SK-N-MC (cell line): ENCODE results near the gene TBC1D3G.
"Not testable (repeated sequence)": the region's sequence is repeated elsewhere in the genome, so short reads cannot be mapped to it uniquely, and the experiment has no call there.

Source experiments
- EZH2 ChIP-seq: fragments of 200-600 bp; sonication (generic); IDR thresholded peaks from one replicate; pipeline ENCODE4 v1.6.1; 2017; ENCODE audit warnings: antibody characterized with exemption
- POLR2AphosphoS5 ChIP-seq: IDR thresholded peaks from 2 replicates; pipeline ENCODE4 v1.6.1; 2012; ENCODE audit warnings: mild to moderate bottlenecking, low read depth, low read length, borderline replicate concordance

GRCh38 chr17:36315736-36316135 lies 7.9 kb upstream of the TBC1D3G start:
- not testable (repeated sequence) for TF ChIP-seq EZH2, POLR2AphosphoS5
